Activated naive CD4-positive, alpha-beta T cell treated with Interleukin-2 at 50 U/mL for 16 hours (primary cell): Measurements from ENCODE around the gene CLCNKB.
A peak's percentile ranks its signal among the peaks of the same experiment; 100 is the strongest.

Experiments used
- DNase-seq: peaks from one replicate; pipeline ENCODE4 v3.0.0-alpha.2; 2020

The CLCNKB gene

GRCh38 chr1:16077406-16078245, 34.0 kb downstream of the CLCNKB start:
- no peak for DNase-seq

GRCh38 chr1:16078925-16079656, 35.5 kb downstream of the CLCNKB start:
- peak; percentile 78 for DNase-seq

GRCh38 chr1:16080422-16081150, 37.0 kb downstream of the CLCNKB start:
- no peak for DNase-seq

GRCh38 chr1:16081636-16082035, 38.1 kb downstream of the CLCNKB start:
- DNase-seq: no peak

GRCh38 chr1:16082283-16083038, 38.9 kb downstream of the CLCNKB start:
- DNase-seq: peak; percentile 64

- DNase-seq: no peak
Measured at GRCh38 chr1:16083486-16083885, 39.9 kb downstream of the CLCNKB start.

GRCh38 chr1:16085522-16085921, 41.9 kb downstream of the CLCNKB start:
- no peak for DNase-seq

GRCh38 chr1:16087733-16088132, 44.2 kb downstream of the CLCNKB start:
- no peak for DNase-seq

- DNase-seq: no peak
Measured at GRCh38 chr1:16088351-16088911, 44.8 kb downstream of the CLCNKB start.

GRCh38 chr1:16088996-16089395, 45.4 kb downstream of the CLCNKB start:
- no peak for DNase-seq

- DNase-seq: no peak
Measured at GRCh38 chr1:16090076-16090826, 46.7 kb downstream of the CLCNKB start.

- no peak for DNase-seq
Measured at GRCh38 chr1:16091296-16091695, 47.7 kb downstream of the CLCNKB start.

GRCh38 chr1:16092097-16092922, 48.7 kb downstream of the CLCNKB start:
- DNase-seq: no peak

- no peak for DNase-seq
Measured at GRCh38 chr1:16092923-16093511, 49.4 kb downstream of the CLCNKB start.

- no peak for DNase-seq
Measured at GRCh38 chr1:16093611-16094010, 50.0 kb downstream of the CLCNKB start.

GRCh38 chr1:16094453-16095158, 51.0 kb downstream of the CLCNKB start:
- DNase-seq: no peak

GRCh38 chr1:16095447-16095846, 51.9 kb downstream of the CLCNKB start:
- no peak for DNase-seq

GRCh38 chr1:16099412-16099811, 55.8 kb downstream of the CLCNKB start:
- DNase-seq: no peak

- DNase-seq: no peak
Measured at GRCh38 chr1:16101623-16102022, 58.0 kb downstream of the CLCNKB start.
